MM.1S (cell line): ENCODE measurements around the gene DNAH8.

Experiments used
- DNase-seq: peaks from one replicate; pipeline ENCODE4 v3.0.0-alpha.2; 2015
- H2AFZ ChIP-seq: fragments of 300-600 bp; sonication (generic); 2 replicates; pipeline ENCODE4 v1.6.0; 2016; ENCODE audit warnings: antibody characterized with exemption, low read length
- H3F3A ChIP-seq: fragments of 300-600 bp; sonication (generic); 2 replicates; pipeline ENCODE4 v1.6.1; 2016; ENCODE audit warnings: mild to moderate bottlenecking, antibody characterized with exemption, low read length, moderate library complexity, mixed read lengths; ENCODE audit not compliant: insufficient read depth
- H3K27ac ChIP-seq: fragments of 300-600 bp; sonication (generic); 2 replicates; pipeline ENCODE4 v1.5.1; 2016; ENCODE audit warnings: mild to moderate bottlenecking, low read length
- H3K27me3 ChIP-seq: fragments of 300-600 bp; sonication (generic); replicated peaks from 2 replicates; pipeline ENCODE4 v1.6.0; 2016; ENCODE audit warnings: low read length; ENCODE audit not compliant: insufficient read depth
- H3K36me3 ChIP-seq: fragments of 300-600 bp; sonication (generic); replicated peaks from 2 replicates; pipeline ENCODE4 v1.6.1; 2016; ENCODE audit warnings: mild to moderate bottlenecking, low read length, mixed read lengths; ENCODE audit not compliant: insufficient read depth
- H3K4me1 ChIP-seq: fragments of 300-600 bp; sonication (generic); 2 replicates; pipeline ENCODE4 v1.6.1; 2016; ENCODE audit warnings: low read length, mixed read lengths
- H3K4me2 ChIP-seq: fragments of 300-600 bp; sonication (generic); 2 replicates; pipeline ENCODE4 v1.6.0; 2016; ENCODE audit warnings: low read depth, low read length
- H3K4me3 ChIP-seq: fragments of 300-600 bp; sonication (generic); 2 replicates; pipeline ENCODE4 v1.5.1; 2016; ENCODE audit warnings: low read length, mixed read lengths
- H3K79me2 ChIP-seq: fragments of 300-600 bp; sonication (generic); 2 replicates; pipeline ENCODE4 v1.6.1; 2016; ENCODE audit warnings: mixed run types, low read length, mixed read lengths
- H3K9ac ChIP-seq: fragments of 300-600 bp; sonication (generic); 2 replicates; pipeline ENCODE4 v1.6.1; 2016; ENCODE audit warnings: low read length, mixed read lengths
- H3K9me2 ChIP-seq: fragments of 300-600 bp; sonication (generic); replicated peaks from 2 replicates; pipeline ENCODE4 v1.6.1; 2016; ENCODE audit warnings: mild to moderate bottlenecking, low read length, mixed read lengths; ENCODE audit not compliant: insufficient read depth
- H3K9me3 ChIP-seq: fragments of 300-600 bp; sonication (generic); replicated peaks from 2 replicates; pipeline ENCODE4 v1.6.1; 2016; ENCODE audit warnings: mild to moderate bottlenecking, low read length, mixed read lengths; ENCODE audit not compliant: insufficient read depth
- H4K20me1 ChIP-seq: fragments of 300-600 bp; sonication (generic); 2 replicates; pipeline ENCODE4 v1.6.1; 2016; ENCODE audit warnings: mild to moderate bottlenecking, low read length, moderate library complexity, mixed read lengths; ENCODE audit not compliant: insufficient read depth
- EZH2 ChIP-seq: fragments of 300-600 bp; sonication (generic); optimal IDR thresholded peaks from 2 replicates; pipeline ENCODE3; 2017; ENCODE audit warnings: low read depth, mild to moderate bottlenecking, antibody characterized with exemption, low read length, mixed read lengths
- EZH2phosphoT487 ChIP-seq: fragments of 300-600 bp; sonication (generic); IDR thresholded peaks from 2 replicates; pipeline ENCODE4 v1.6.1; 2018; ENCODE audit warnings: antibody characterized with exemption, low read length
- TF ChIP-seq, protein P1 (sequence below): fragments of 300-600 bp; sonication (generic); IDR thresholded peaks from 2 replicates; pipeline ENCODE4 v1.5.1; 2016; ENCODE audit warnings: antibody characterized with exemption, low read length, mixed read lengths

Gene DNAH8

DNA sequence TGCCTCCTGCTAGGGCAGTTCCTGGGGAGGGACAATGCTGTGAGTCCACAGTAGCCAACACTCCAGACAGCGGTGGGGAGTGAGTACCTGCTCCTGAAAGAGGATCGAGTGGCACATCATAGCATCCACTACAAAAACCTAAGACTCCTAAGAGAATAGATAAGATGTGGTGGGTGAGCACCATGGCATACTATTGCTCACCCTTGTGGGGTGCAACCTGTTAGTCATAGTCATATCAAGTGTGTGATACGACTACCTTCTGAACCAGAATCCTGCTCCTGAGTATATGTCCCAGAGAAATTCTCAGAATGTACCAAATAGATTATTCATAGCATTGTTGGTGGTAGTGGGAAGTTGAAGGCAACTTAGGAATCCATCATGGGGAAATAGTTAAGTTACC lies 270.7 kb downstream of the DNAH8 start:
- no peak overlapping the region for H3K27ac ChIP-seq
- H3K4me1 ChIP-seq, result no peaks in the 10 kb centered on the region
- no peaks in the 10 kb centered on the region for H4K20me1 ChIP-seq
- no peaks in the 10 kb centered on the region for H3K9me2 ChIP-seq
- no peak overlapping the region for H3K4me2 ChIP-seq
- H3K4me3 ChIP-seq, result no peak overlapping the region
- no peaks in the 10 kb centered on the region for H3K79me2 ChIP-seq
- H3K9me3 ChIP-seq, result no peaks in the 10 kb centered on the region
- H3K36me3 ChIP-seq, result no peaks in the 10 kb centered on the region
- H2AFZ ChIP-seq, result no peak overlapping the region
- no peaks in the 10 kb centered on the region for H3K27me3 ChIP-seq
- no peak overlapping the region for H3K9ac ChIP-seq
- H3F3A ChIP-seq, result no peaks in the 10 kb centered on the region
- DNase-seq, result no peak
- TF ChIP-seq, protein P1, sequence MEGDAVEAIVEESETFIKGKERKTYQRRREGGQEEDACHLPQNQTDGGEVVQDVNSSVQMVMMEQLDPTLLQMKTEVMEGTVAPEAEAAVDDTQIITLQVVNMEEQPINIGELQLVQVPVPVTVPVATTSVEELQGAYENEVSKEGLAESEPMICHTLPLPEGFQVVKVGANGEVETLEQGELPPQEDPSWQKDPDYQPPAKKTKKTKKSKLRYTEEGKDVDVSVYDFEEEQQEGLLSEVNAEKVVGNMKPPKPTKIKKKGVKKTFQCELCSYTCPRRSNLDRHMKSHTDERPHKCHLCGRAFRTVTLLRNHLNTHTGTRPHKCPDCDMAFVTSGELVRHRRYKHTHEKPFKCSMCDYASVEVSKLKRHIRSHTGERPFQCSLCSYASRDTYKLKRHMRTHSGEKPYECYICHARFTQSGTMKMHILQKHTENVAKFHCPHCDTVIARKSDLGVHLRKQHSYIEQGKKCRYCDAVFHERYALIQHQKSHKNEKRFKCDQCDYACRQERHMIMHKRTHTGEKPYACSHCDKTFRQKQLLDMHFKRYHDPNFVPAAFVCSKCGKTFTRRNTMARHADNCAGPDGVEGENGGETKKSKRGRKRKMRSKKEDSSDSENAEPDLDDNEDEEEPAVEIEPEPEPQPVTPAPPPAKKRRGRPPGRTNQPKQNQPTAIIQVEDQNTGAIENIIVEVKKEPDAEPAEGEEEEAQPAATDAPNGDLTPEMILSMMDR, result no peak
- no peak for TF ChIP-seq EZH2phosphoT487

DNA sequence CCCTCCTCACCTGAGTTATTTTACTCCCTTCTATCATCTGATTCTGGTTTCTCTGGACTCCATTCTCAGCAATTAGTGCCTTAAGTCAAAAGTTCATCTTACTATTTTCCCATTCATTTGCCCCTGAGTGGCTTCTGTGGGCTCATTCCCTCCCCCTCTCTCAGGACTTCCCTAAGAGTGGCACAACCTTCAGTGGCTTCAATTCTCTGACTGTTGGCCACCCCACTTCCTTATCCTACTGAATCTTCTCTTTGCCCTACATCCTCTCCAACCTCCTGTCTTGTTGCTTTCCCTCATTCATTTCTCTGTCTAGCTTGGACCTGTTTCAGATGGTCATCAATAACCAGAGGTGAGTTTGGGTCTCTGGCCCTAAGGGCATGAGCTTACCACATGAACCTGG lies 272.4 kb downstream of the DNAH8 start:
- Histone ChIP-seq H3K9me3 (no peaks in the 10 kb centered on the region), H3F3A (no peaks in the 10 kb centered on the region), H4K20me1 (no peaks in the 10 kb centered on the region), H3K9me2 (no peaks in the 10 kb centered on the region), H3K36me3 (no peaks in the 10 kb centered on the region), H2AFZ (no peak overlapping the region), H3K27me3 (no peaks in the 10 kb centered on the region), H3K4me2 (no peak overlapping the region), H3K79me2 (no peaks in the 10 kb centered on the region), H3K9ac (no peak overlapping the region), H3K27ac (no peak overlapping the region), H3K4me3 (no peak overlapping the region), H3K4me1 (no peaks in the 10 kb centered on the region)
- DNase-seq, result no peak
- TF ChIP-seq EZH2phosphoT487 (no peak), EZH2 (no peak)
- TF ChIP-seq, protein P1, result no peak

DNA sequence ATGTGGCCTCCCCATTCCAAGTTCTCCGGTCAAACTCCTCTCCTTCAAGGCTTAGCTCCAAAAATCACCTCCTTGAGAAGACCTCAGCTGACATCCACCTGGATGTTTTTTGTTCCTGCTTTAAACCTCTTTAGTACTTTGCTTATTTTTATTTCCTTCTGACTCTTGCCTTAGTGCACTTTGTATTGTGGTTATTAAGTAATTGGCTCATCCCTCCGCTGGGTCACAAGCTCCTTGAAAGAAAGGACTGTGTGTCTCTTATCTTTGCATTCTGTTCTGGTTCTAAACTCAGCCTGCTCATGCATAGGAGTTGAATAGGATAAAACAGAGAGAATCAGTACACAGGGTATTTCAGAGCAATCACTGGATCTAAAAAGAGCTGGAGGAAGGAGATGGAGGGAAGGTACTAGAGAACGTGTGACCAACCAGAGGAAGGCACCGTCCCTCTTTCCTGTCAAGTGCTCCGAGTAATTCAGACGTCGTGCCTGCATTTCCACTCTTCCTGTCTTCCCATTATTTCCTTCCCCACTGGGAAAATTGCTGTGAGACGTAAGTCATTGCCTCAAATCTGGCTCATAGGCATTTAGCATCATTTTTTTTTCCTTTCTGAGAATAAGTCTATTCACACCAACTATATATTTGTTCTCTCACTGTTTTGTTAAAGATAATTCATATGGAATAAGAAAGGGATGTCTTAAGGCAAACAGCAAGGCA lies 273.8 kb downstream of the DNAH8 start:
- no peaks in the 10 kb centered on the region for H4K20me1 ChIP-seq
- DNase-seq, result no peak
- H3F3A ChIP-seq, result no peaks in the 10 kb centered on the region
- no peaks in the 10 kb centered on the region for H3K9me2 ChIP-seq
- no peaks in the 10 kb centered on the region for H3K36me3 ChIP-seq
- no peak overlapping the region for H2AFZ ChIP-seq
- H3K27ac ChIP-seq, result no peak overlapping the region
- H3K4me1 ChIP-seq, result no peaks in the 10 kb centered on the region
- no peaks in the 10 kb centered on the region for H3K27me3 ChIP-seq
- TF ChIP-seq, protein P1, result no peak
- TF ChIP-seq EZH2phosphoT487 (no peak), EZH2 (no peak)
- H3K79me2 ChIP-seq, result no peaks in the 10 kb centered on the region
- no peak overlapping the region for H3K9ac ChIP-seq
- H3K9me3 ChIP-seq, result no peaks in the 10 kb centered on the region
- no peak overlapping the region for H3K4me3 ChIP-seq
- H3K4me2 ChIP-seq, result no peak overlapping the region
